HG03066 (cell line): ENCODE data around the gene TMEM238L.

Experiments used
- ATAC-seq: cut with Tn5 transposase; IDR thresholded peaks from one replicate; pipeline ENCODE4 v1.9.1; 2021; ENCODE audit warnings: low read depth; ENCODE audit not compliant: unreplicated experiment

The TMEM238L gene

DNA sequence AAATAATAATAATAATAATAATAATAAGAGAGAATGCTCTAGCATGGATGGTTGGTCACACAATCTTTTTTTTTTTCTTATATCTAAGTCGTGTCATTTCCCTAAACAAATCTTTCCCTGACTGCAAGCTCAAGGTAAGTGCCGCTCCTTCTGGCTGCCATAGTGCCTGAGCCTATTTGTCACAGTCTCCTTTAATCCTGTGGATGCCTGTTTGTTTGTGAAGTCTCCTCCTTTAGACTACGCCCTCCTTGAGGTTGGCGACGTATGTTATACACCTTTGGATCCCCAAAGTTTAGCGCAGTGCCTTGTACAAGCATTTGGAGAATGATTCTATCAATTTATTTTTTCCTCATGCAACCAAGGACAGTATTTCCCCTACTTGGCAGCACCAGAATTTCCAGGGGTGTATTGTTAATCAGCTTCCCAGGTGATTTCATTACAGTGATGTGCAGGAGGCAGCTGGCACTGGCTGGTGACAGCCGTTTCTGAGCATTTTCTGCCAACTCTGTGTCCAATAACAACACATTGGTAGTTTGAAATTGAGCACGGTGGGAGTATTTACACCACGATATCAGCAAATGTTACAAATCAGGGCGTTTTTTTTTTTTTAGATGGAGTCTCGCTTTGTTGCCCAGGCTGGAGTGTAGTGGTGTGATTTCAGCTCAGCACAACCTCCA is 26.6 kb downstream of the TMEM238L start:
- ATAC-seq, result no peak

GRCh38 chr17:10776381-10776780 is 27.5 kb downstream of the TMEM238L start:
- no peak for ATAC-seq

DNA sequence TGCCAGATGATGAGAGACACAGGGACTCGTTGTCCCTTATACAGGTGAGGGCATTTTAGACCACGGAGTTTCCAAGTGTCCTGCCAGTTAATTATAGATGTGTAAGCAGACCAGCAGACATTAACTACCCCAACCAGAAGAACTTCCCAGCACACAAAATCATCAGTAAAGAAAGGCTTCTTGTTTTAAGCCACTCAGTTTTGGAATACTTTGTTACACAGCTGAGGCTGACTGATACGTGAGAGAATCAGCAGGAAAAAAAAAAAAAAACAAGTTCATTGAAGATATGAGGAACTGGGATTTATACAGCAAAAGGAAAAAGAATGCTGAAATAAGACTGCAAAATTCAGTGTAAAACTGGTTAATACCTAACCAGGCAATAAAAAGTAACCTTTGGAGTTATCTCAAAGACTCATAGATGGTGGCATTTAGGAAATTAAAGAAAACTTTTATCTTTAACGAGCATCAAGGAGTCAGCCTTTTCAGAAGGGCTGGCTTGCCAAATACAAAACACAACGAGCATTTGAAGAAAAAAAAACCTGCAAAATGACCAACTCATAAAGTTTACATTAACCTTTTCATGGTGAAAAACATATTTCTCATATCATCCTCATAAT is 28.1 kb downstream of the TMEM238L start:
- no peak for ATAC-seq

DNA sequence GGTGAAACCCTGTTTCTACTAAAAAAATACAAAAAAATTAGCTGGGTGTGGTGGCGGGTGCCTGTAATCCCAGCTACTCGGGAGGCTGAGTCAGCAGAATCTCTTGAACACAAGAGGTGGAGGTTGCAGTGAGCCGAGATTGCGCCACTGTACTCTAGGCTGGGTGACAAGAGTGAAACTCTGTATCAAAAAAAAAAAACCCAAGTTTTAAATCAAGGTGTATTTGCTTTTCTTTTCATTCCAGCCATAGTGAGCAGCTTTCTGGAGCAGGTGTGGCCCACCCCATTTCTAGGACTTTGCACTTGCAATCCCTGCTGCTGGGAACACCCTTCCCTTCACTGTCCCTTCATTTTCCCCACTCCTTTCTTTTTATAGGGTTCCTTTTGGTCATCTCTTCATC is 28.8 kb downstream of the TMEM238L start:
- ATAC-seq, result no peak

DNA sequence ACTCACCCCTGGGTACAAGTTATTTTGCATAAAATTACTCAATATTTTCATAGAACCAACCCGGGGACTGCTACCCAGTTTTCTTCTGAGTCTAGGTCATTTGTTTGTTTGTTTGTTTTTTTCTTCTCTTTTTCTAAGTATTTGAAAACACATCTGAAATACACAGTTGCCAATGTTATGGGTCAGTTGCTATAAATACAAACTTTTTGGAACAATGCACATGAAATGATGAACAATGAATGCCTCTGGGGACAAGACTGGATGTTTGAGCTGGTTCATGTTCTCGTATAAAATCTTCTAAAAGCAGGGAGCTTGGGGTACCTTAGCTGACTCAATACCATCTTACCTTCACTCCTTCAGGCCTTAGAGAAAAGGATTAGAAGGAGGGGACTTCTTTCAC is 30.5 kb downstream of the TMEM238L start:
- ATAC-seq, result no peak

DNA sequence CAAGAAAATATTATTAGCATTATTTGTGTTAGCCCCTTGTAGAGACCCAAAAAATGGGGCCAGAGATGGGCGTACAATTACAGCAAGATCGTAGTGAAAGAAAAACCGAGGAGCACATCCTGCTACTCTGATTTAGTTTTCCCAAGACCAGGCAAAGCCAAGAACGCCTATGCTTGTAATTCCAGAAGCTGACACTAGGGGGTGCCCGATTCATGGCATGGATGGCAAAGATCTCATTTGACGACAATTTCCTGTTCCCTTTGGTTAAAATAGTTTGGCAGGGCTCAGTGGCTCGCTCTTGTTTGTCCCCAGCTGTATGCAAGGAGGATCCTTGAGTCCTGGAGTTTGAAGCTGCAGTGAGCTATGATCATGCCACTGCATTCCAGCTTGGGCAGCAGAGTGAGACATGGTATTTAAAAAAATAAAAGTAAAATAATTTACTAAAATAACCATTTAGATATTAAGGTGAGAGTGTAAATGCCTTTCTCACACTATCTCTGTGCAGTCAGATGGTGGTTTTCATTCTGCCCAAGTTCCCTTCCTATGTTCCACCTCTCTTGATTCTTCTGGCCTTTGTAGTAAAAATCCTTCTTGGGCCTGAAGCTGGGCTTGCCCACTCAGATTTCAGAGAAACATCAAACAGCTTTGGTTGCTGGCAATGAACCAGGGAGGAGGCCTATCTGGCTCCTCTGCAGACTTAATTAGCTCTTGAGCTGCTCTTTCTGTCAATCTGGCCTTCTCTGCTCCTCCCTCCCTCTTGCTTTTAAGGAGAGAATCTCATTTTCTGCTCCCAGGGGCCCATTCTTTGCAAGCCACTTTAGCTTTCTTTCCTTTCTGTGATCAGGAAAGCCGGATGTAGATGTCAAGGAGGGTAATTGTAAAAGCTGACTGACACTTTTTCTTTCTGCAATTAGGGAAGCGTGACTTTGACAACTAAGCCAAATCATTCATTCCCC is 31.2 kb downstream of the TMEM238L start:
- ATAC-seq, result no peak

DNA sequence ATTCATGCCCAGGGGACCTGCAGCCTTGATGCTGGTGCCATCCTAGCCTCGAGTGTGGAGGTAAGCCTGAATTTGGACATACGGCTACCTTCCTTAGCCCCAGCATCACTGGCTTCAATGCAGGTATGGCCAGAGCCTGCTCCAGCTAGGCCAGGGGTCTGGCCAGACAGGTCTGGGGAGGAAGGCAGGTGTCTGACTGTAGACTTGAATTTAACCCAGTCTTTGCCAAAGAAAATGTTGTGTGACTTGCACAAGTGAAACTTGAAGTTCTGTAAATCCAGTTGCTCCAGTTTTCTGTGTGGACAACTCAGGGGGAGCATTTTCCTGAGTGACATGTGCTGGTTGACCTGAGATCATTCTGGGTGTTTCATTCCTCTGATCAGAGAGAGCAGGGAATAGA is 32.8 kb downstream of the TMEM238L start:
- no peak for ATAC-seq

- no peak for ATAC-seq
These were observed 34.1 kb downstream of the TMEM238L start for GRCh38 chr17:10769840-10770239.

DNA sequence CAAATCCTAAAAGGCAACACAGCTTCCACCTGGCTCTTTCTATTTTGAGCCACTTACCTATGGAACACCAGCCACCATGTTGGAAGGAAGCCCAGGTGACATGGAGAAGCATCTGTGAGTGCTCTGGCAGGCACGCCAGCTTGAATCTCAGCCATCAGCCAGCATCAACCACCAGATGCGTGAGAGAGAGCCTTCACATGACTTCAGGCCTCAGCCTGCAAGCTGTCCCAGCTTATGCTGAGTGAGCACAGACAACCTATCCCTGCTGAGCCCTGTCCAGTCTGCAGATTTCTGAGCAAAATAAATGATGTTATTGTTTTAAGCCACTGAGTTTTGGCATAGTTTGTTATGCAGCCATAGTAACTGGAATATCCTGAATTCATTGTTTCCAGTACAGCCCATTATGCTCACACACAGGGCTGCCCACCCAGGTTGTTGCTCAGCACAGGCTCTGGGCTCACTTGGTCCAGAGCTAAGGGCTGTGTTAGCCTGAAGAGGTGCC is 35.1 kb downstream of the TMEM238L start:
- no peak for ATAC-seq

GRCh38 chr17:10767232-10767631 is 36.7 kb downstream of the TMEM238L start:
- ATAC-seq, result no peak

GRCh38 chr17:10762037-10762436 is 41.9 kb downstream of the TMEM238L start:
- ATAC-seq, result no peak

GRCh38 chr17:10761281-10761680 is 42.6 kb downstream of the TMEM238L start:
- no peak for ATAC-seq

DNA sequence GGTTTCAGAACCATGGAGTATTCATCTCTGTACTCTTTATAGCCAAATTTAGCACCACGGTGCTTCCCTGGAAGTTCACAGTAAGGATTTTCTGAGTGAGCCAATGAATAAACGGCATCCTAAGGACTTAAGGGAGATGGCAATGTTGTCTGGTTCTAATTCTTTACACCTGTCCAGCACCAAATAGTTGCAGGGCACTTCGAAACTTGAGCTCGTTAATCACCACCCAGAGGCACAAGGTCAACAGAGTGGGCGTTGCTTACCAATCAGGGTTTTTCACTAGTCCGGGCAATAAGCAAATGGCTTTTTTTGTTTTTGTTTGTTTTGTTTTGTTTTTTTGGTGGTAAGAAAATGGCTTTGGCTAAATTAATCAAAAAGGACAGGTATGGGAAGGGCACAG is 45.8 kb downstream of the TMEM238L start:
- ATAC-seq, result no peak

DNA sequence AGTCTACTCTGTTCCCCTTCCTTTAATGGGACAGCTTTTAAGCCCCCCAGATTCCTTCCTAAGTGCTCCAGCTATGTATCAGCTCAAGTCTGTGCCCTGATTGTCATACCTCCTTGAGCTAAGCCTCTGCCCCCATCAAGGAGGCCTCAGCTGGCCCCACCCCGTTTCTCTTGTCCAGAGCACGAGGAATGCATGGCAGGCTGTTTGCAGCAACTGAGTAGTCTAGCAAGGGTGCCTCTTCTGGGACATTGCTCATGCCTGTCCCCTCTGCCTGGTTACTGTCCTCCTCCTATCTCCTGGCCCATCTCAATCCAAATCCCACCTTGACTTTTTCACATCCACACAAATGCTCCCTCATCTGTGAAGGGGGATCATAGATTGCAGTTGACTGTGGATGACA is 46.3 kb downstream of the TMEM238L start:
- no peak for ATAC-seq

DNA sequence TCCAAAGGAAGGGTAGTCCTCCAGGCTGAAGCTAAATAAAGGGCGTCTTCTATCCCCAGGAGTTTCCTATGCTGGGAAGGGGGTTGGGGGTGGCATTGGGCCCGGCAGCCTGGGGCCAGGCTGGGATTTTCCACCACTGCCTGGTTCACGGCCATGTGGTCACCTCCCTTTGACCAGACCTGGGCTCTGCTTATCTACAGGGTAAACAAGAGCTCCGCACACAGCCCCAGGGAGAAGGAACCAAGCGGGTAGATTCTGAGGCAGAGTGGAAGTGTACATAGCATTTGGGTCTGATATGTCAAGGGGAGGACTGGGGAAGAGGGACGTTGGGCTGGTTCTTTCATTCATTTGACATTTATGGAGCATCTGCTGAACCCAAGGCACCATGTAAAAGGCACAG is 46.8 kb downstream of the TMEM238L start:
- ATAC-seq, result no peak

- no peak for ATAC-seq
These were observed 47.3 kb downstream of the TMEM238L start for GRCh38 chr17:10756619-10757018.

GRCh38 chr17:10756185-10756584 is 47.7 kb downstream of the TMEM238L start:
- ATAC-seq, result no peak

GRCh38 chr17:10755592-10756127 is 48.2 kb downstream of the TMEM238L start:
- no peak for ATAC-seq

- no peak for ATAC-seq
These were observed 48.9 kb downstream of the TMEM238L start for GRCh38 chr17:10754861-10755591.

- no peak for ATAC-seq
These were observed 49.8 kb downstream of the TMEM238L start for GRCh38 chr17:10754109-10754508.
